OCI-LY1 (cell line): ENCODE data around the gene PDE3B.

ENCODE experiments used
- H2AFZ ChIP-seq: fragments of 200-600 bp; sonication (generic), shearing (Covaris generic); 2 replicates; pipeline ENCODE4 v1.6.0; 2014; ENCODE audit warnings: antibody characterized with exemption, mild to moderate bottlenecking, low read length
- H3F3A ChIP-seq: fragments of 200-600 bp; sonication (generic), shearing (Covaris generic); 2 replicates; pipeline ENCODE4 v1.6.0; 2014; ENCODE audit warnings: mild to moderate bottlenecking, antibody characterized with exemption, low read length, moderate library complexity; ENCODE audit not compliant: insufficient read depth
- H3K27ac ChIP-seq: fragments of 200-600 bp; sonication (generic); 2 replicates; pipeline ENCODE4 v1.5.1; 2014; ENCODE audit warnings: low read length, mixed run types, mild to moderate bottlenecking, low read depth; ENCODE audit not compliant: poor library complexity, severe bottlenecking
- H3K27me3 ChIP-seq: fragments of 200-600 bp; sonication (generic); 2 replicates; pipeline ENCODE4 v1.6.0; 2014; ENCODE audit warnings: antibody characterized with exemption, mild to moderate bottlenecking, low read length, moderate library complexity; ENCODE audit not compliant: insufficient read depth
- H3K36me3 ChIP-seq: fragments of 200-600 bp; sonication (generic); 2 replicates; pipeline ENCODE4 v1.6.1; 2014; ENCODE audit warnings: mild to moderate bottlenecking, antibody characterized with exemption, low read length, moderate library complexity, mixed read lengths; ENCODE audit not compliant: insufficient read depth
- H3K4me1 ChIP-seq: fragments of 200-600 bp; sonication (generic); 2 replicates; pipeline ENCODE4 v1.5.1; 2014; ENCODE audit warnings: mild to moderate bottlenecking, low read length, moderate library complexity; ENCODE audit not compliant: insufficient read depth, severe bottlenecking
- H3K4me2 ChIP-seq: fragments of 200-600 bp; sonication (generic), shearing (Covaris generic); 2 replicates; pipeline ENCODE4 v1.6.1; 2014; ENCODE audit warnings: low read length
- H3K4me3 ChIP-seq: fragments of 200-600 bp; sonication (generic); 2 replicates; pipeline ENCODE4 v1.5.1; 2014; ENCODE audit warnings: low read length, low read depth, mild to moderate bottlenecking, mixed read lengths; ENCODE audit not compliant: poor library complexity, severe bottlenecking
- H3K79me2 ChIP-seq: fragments of 200-600 bp; shearing (Covaris generic); 2 replicates; pipeline ENCODE4 v1.6.1; 2016; ENCODE audit warnings: mixed run types, low read length, mixed read lengths; ENCODE audit not compliant: insufficient read depth
- H3K9ac ChIP-seq: fragments of 200-600 bp; sonication (generic), shearing (Covaris generic); 2 replicates; pipeline ENCODE4 v1.6.1; 2014; ENCODE audit warnings: mild to moderate bottlenecking, low read length, mixed read lengths
- H3K9me2 ChIP-seq: fragments of 200-600 bp; sonication (generic), shearing (Covaris generic); 2 replicates; pipeline ENCODE4 v1.6.1; 2014; ENCODE audit warnings: low read depth, mild to moderate bottlenecking, low read length, mixed read lengths
- H3K9me3 ChIP-seq: fragments of 200-600 bp; shearing (Covaris generic); 2 replicates; pipeline ENCODE4 v1.6.1; 2014; ENCODE audit warnings: low read length, mixed read lengths
- H4K20me1 ChIP-seq: fragments of 200-600 bp; sonication (generic), shearing (Covaris generic); 2 replicates; pipeline ENCODE4 v1.6.0; 2016; ENCODE audit warnings: mild to moderate bottlenecking, low read length; ENCODE audit not compliant: insufficient read depth
- CTCF ChIP-seq: fragments of 200-600 bp; sonication (generic), shearing (Covaris generic); IDR thresholded peaks from 2 replicates; pipeline ENCODE4 v1.5.1; 2017; ENCODE audit warnings: mild to moderate bottlenecking, antibody characterized with exemption, low read length, moderate library complexity, mixed read lengths
- EZH2 ChIP-seq: fragments of 200-600 bp; sonication (generic), shearing (Covaris generic); IDR thresholded peaks from 2 replicates; pipeline ENCODE4 v1.8.0; 2017; ENCODE audit warnings: borderline replicate concordance, mixed run types, mild to moderate bottlenecking, antibody characterized with exemption, low read length, moderate library complexity, mixed read lengths

PDE3B gene

DNA sequence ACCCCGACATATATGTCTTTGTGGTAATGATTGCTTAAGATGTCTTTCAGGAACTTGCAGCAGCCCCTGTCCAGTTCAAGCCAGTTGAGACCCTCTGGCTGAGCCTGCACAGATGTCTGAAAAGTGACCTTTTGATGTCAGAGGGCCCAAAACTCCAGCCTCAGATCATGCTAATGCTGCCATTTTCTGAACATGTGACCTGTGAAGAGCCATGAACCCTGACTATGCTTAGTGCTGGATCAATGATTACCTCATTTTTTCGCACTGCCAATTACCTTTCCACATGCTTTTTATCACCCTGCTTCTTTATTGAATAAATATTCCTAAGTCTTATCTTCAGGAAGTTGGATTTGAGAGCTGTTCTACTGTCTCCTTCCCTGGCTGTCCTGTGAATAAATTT is 255.3 kb downstream of the PDE3B start:
- TF ChIP-seq EZH2 (no peak), CTCF (no peak)
- no peak overlapping the region for H3K9ac ChIP-seq
- no peaks in the 10 kb centered on the region for H3K4me1 ChIP-seq
- H3K79me2 ChIP-seq: no peaks in the 10 kb centered on the region
- no peak overlapping the region for H2AFZ ChIP-seq
- H3K4me2 ChIP-seq: no peak overlapping the region
- H3K9me2 ChIP-seq: no peaks in the 10 kb centered on the region
- no peaks in the 10 kb centered on the region for H3K27me3 ChIP-seq
- no peaks in the 10 kb centered on the region for H3K36me3 ChIP-seq
- H3K4me3 ChIP-seq: no peak overlapping the region
- no peak overlapping the region for H3K27ac ChIP-seq
- no peaks in the 10 kb centered on the region for H4K20me1 ChIP-seq
- H3F3A ChIP-seq: no peaks in the 10 kb centered on the region
- no peaks in the 10 kb centered on the region for H3K9me3 ChIP-seq

GRCh38 chr11:14902650-14903350 is 259.2 kb downstream of the PDE3B start:
- no peak overlapping the region for H2AFZ ChIP-seq
- H3F3A ChIP-seq: peaks cover 5% of the 10 kb centered on the region; the same call in 1 of the 2 replicates
- no peak overlapping the region for H3K4me3 ChIP-seq
- H3K27me3 ChIP-seq: no peaks in the 10 kb centered on the region
- H3K4me2 ChIP-seq: no peak overlapping the region
- H4K20me1 ChIP-seq: no peaks in the 10 kb centered on the region
- TF ChIP-seq EZH2 (no peak), CTCF (no peak)
- H3K9me2 ChIP-seq: no peaks in the 10 kb centered on the region
- H3K9me3 ChIP-seq: no peaks in the 10 kb centered on the region
- H3K27ac ChIP-seq: no peak overlapping the region
- peaks cover 36% of the 10 kb centered on the region for H3K4me1 ChIP-seq
- H3K79me2 ChIP-seq: no peaks in the 10 kb centered on the region
- no peaks in the 10 kb centered on the region for H3K36me3 ChIP-seq
- H3K9ac ChIP-seq: no peak overlapping the region

GRCh38 chr11:14904745-14905103 is 261.1 kb downstream of the PDE3B start:
- peak overlapping the region; percentile 32; the same call in 1 of the 2 replicates for H2AFZ ChIP-seq
- no peaks in the 10 kb centered on the region for H3K79me2 ChIP-seq
- H3K27ac ChIP-seq: peak overlapping the region; percentile 98

More at GRCh38 chr11:14904745-14905103, 261.1 kb downstream of the PDE3B start:
- no peaks in the 10 kb centered on the region for H4K20me1 ChIP-seq
- peaks cover 5% of the 10 kb centered on the region; the same call in 1 of the 2 replicates for H3F3A ChIP-seq
- peak overlapping the region; percentile 85 for H3K4me2 ChIP-seq
- no peaks in the 10 kb centered on the region for H3K27me3 ChIP-seq
- no peaks in the 10 kb centered on the region for H3K9me2 ChIP-seq
- H3K9ac ChIP-seq: peak overlapping the region; percentile 84
- no peaks in the 10 kb centered on the region for H3K36me3 ChIP-seq
- peaks cover 54% of the 10 kb centered on the region for H3K4me1 ChIP-seq
- no peaks in the 10 kb centered on the region for H3K9me3 ChIP-seq
- TF ChIP-seq CTCF (peak; percentile 75), EZH2 (no peak)
- peak overlapping the region; percentile 71 for H3K4me3 ChIP-seq
